Measurements from ENCODE around the gene NUP42.
"Not testable (repeated sequence)": the region's sequence is repeated elsewhere in the genome, so short reads cannot be mapped to it uniquely, and the experiment has no call there.

Gene NUP42

GRCh38 chr7:23181684-23182553 is at the start of gene NUP42:
TSS of gene NUP42 (plus strand) at chr7:23182048. CDS start at chr7:23182086, 38 bp downstream.
- peak; percentile 98 for DNase-seq

- DNase-seq = no peak
These were observed 48.1 kb upstream of the NUP42 start for GRCh38 chr7:23133797-23134196.

GRCh38 chr7:23135755-23136154 is 46.1 kb upstream of the NUP42 start:
- no peak for DNase-seq

- no peak for DNase-seq
These were observed 45.6 kb upstream of the NUP42 start for GRCh38 chr7:23136216-23136615.

GRCh38 chr7:23157679-23158078 is 24.2 kb upstream of the NUP42 start:
- no peak for DNase-seq

- no peak for DNase-seq
These were observed 23.3 kb upstream of the NUP42 start for GRCh38 chr7:23158546-23158945.

GRCh38 chr7:23161482-23161881 is 20.4 kb upstream of the NUP42 start:
- no peak for DNase-seq

GRCh38 chr7:23164846-23165245 is 17.0 kb upstream of the NUP42 start:
- no peak for DNase-seq

GRCh38 chr7:23165316-23165715 is 16.5 kb upstream of the NUP42 start:
- no peak for DNase-seq

GRCh38 chr7:23167691-23168090 is 14.2 kb upstream of the NUP42 start:
- DNase-seq = no peak

GRCh38 chr7:23168111-23168885 is 13.6 kb upstream of the NUP42 start:
- DNase-seq = no peak

GRCh38 chr7:23175938-23176337 is 5.9 kb upstream of the NUP42 start:
- no peak for DNase-seq

- no peak for DNase-seq
These were observed 1.6 kb downstream of the NUP42 start for GRCh38 chr7:23183279-23184012.

- no peak for DNase-seq
These were observed 2.4 kb downstream of the NUP42 start for GRCh38 chr7:23184291-23184690.

GRCh38 chr7:23184709-23185359 is 3.0 kb downstream of the NUP42 start:
- DNase-seq = peak; percentile 17

GRCh38 chr7:23185980-23186379 is 4.1 kb downstream of the NUP42 start:
- DNase-seq = no peak

GRCh38 chr7:23191022-23191421 is 9.2 kb downstream of the NUP42 start:
- no peak for DNase-seq

- DNase-seq = not testable (repeated sequence)
These were observed 11.9 kb downstream of the NUP42 start for GRCh38 chr7:23193650-23194227.

- no peak for DNase-seq
These were observed 14.5 kb downstream of the NUP42 start for GRCh38 chr7:23196306-23196705.

- not testable (repeated sequence) for DNase-seq
These were observed 15.9 kb downstream of the NUP42 start for GRCh38 chr7:23197745-23198144.

- no peak for DNase-seq
These were observed 18.5 kb downstream of the NUP42 start for GRCh38 chr7:23200331-23200730.

- DNase-seq = no peak
These were observed 22.4 kb downstream of the NUP42 start for GRCh38 chr7:23204241-23204640.

GRCh38 chr7:23205577-23205908 is 23.7 kb downstream of the NUP42 start:
- DNase-seq = no peak

Measured in activated CD4-positive, alpha-beta T cell treated with anti-CD3 and anti-CD28 coated beads, Interleukin-2, amount 50 U/mL, for 16 hours (primary cell).